ENCODE measurements around the gene SHISA2.

SHISA2 gene

DNA sequence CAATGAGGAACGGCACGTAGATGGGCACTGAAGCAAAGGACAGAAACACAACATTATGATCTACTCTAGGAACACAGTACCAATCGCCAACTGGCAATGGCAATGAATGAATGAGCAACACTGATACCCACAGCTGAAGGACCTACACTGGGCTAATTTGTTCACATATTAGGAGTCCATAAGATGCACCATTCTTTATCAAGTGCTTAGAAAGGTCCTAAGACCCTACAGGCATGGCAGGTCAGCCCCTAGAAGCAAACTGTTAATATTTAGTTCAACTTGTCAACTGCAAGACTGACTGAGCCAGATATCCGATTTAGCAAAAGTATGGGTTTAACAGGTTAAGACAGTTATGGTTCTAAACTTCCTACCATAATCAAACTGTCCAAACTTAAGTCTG is 4.8 kb downstream of the SHISA2 start:
- DNase-seq = no peak

- no peak for DNase-seq
Observed at GRCh38 chr13:26046639-26047038, 5.2 kb downstream of the SHISA2 start.

DNA sequence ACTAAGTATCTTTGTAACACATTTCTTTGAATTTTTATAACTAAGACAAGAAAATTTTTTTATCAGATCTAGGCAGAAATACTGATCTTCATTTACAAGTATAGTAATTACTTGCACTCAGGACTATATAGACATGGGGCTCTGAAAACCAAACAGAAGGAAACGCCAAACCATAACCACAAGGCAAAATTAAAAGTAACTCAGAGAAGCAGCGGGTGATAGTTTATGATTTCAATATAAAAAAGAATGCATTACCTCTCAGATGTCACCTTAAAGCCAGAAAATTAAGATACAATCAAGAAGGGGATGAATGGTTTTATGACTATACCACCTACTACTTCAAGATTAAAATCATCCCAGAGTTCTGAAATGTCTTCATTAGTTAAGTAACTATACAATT is 6.7 kb downstream of the SHISA2 start:
- DNase-seq = no peak

- DNase-seq = no peak
Observed at GRCh38 chr13:26042785-26043184, 9.0 kb downstream of the SHISA2 start.

DNA sequence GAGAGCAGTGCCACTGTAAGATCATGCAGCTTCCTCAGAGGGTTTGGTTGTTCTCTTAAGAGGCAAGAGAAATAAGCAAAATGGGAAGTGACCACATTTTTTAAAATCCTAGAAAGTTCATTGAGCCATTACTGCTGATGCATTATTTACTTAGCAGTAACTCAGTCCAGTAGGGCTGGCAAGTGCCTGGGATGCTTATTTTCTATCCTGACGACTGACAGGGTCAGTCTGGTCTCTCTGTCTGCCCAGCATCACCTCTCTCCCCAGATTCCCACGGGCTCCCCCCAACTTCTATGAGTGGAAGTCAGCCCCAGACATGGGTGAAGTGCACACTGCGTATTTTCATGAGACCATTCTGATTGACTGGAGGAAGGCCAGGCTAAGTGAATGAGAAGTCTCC is 10.4 kb downstream of the SHISA2 start:
- no peak for DNase-seq

GRCh38 chr13:26038931-26039475 is 12.8 kb downstream of the SHISA2 start:
- no peak for DNase-seq

- DNase-seq = peak; percentile 28
Observed at GRCh38 chr13:26037302-26037701, 14.5 kb downstream of the SHISA2 start.

DNA sequence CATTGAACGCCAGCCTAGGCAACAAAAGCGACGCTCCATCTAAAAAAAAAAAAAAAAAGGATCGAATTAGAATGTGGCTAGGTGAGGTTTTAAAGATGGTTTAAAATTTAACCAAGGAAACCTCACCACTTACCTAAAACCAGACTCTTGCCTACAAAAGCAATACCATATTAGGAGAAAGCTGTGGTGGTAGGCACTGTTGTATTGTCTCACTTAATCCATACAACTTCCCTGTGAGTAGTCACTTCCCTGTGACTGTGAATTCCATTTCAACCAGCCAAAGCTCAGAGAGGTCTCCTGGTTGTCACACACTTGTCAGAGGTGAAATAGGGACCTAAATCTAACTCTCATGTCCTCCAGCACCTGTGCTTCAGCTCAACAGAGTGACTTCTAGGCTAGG is 15.4 kb downstream of the SHISA2 start:
- DNase-seq = no peak

DNA sequence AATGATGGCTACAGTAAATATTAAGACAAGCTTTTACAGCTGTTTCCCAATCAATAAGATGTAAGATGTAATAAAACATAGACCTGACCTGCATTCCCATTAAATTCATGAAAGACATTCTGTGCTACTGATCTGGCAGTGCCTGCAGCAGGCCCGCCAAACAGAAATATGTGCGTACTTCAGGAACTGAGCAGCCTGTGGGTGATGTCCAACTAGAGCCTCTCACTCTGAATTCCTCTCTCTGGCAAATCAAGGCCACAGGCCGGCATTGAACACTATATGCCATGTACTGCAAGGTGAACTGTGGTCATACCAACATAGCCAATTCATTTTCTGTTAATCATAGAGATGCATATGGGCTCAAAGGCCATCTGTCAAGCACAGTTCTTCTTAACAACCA is 17.8 kb downstream of the SHISA2 start:
- no peak for DNase-seq

DNA sequence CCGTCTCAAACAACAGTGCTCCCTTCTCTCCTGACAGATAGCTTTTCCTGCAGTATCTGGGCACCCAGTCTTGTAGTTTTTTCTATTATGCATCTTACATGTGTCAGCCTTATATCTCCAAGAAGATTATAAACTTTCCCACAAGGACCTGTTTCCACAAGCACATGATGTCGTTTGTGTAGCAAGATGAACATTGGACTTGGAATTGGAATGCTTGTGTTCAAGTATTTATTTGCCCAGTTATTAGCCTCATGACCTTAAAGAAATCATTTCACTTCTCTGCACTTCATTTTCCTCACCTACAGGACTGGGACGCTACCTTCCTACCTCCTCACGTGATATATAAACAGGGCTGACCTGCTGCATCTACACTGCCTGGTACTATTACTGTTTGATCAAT is 21.5 kb downstream of the SHISA2 start:
- no peak for DNase-seq

DNA sequence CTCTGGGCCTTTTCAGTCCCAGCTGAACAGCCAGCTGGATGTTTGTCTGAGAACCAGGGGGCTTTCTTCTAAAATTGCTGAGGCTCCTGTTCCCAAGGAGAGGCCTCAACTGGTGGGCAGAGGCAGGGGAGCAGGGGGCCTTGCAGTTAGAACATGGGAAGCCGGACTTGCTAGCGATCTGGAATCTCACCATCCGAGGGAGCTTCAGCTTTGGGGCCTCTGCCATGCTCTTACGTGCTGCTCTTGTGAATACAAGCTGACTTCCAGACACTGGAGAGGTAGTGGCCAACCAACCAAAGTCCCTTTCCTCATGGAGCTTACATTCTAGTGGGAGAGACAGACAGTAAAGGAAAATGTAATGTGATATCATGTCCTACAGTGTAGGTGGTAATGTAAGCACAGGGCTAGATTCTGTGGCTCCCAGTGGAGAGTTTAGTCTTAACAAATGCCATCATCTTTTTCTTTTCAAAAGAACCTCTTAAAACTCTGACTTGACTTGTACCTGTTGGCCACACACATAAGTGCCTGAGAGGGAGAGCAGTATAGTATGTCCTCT is 22.2 kb downstream of the SHISA2 start:
- DNase-seq = no peak

- DNase-seq = no peak
Observed at GRCh38 chr13:26026211-26026610, 25.6 kb downstream of the SHISA2 start.

DNA sequence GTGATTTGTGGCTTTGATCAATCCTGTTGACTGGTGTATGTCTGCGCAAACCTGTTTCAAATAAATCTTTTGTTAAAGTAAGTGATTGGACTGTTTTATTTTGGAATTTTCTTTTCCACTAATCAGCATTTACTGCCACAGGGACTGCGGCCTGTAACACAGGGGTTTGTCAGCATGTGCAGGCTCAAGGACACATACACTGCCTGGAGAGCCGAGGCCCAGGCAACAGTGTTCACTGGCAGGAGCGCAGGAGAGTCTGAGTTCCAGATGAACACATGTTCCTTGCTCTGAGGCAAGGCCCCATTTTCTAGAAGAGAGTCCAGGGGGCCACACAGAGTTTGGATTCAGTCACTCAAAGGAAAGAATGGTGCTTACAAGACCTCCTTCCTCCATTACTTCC is 26.0 kb downstream of the SHISA2 start:
- DNase-seq = no peak

- DNase-seq = no peak
Observed at GRCh38 chr13:26025196-26025595, 26.6 kb downstream of the SHISA2 start.

- DNase-seq = no peak
Observed at GRCh38 chr13:26024558-26024957, 27.3 kb downstream of the SHISA2 start.

DNA sequence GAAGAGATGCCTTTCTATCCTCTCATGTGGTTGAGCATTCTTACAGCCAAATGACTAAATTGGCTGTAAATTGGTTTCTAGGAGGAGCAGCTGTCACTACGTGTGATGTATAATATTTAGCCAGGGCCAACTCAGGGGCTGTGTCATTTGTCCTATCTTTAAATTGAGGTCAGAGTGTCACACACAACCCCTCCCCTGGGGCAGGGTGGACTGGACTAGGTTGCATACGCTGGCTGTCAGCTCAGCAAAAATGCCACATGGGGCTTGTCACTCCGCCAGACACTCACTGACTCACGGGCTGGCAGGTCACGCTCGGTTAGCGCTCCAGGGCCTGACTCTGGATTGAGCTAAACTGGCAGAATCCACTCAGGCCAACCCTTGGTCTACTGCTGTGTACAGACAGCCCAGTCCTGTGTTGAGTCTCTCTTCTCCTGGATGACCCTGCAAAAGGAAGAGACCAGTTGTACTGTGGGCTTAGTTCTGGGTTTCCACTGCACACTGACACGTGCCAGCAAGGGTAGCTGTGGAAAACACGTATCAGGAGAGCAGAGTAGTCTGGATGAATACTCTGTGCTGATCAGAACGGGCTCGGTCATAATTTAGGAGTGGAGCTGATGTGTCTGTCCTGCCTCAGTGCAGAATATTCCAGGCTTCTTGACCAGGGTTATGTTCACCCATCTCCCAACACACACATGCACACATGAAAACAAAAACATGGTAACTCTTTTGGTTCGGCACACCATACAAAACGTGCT is 29.1 kb downstream of the SHISA2 start:
- DNase-seq = no peak

DNA sequence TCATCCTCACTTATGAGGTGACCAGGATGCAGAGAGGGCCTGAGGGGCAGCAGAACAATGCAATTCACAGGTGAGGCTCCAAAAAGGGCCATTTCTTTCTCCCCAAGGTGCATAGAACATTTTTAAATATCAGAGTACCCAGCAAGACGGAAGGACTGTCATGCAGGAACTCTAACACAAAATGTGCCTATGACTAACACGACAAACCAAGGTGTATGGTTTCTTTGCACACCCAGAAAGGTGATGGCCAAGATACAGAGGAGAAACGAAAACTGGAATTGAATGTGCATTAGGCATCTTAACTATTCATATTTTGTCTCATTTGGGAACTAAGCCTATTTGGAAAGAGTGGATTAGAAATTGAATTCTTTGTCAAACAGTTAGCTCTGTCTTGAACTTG is 29.9 kb downstream of the SHISA2 start:
- DNase-seq = no peak

GRCh38 chr13:26021516-26021915 is 30.3 kb downstream of the SHISA2 start:
- DNase-seq = no peak

GRCh38 chr13:26020891-26021290 is 30.9 kb downstream of the SHISA2 start:
- no peak for DNase-seq

GRCh38 chr13:26019881-26020870 is 31.6 kb downstream of the SHISA2 start:
- no peak for DNase-seq

GRCh38 chr13:26019251-26019650 is 32.6 kb downstream of the SHISA2 start:
- no peak for DNase-seq

DNA sequence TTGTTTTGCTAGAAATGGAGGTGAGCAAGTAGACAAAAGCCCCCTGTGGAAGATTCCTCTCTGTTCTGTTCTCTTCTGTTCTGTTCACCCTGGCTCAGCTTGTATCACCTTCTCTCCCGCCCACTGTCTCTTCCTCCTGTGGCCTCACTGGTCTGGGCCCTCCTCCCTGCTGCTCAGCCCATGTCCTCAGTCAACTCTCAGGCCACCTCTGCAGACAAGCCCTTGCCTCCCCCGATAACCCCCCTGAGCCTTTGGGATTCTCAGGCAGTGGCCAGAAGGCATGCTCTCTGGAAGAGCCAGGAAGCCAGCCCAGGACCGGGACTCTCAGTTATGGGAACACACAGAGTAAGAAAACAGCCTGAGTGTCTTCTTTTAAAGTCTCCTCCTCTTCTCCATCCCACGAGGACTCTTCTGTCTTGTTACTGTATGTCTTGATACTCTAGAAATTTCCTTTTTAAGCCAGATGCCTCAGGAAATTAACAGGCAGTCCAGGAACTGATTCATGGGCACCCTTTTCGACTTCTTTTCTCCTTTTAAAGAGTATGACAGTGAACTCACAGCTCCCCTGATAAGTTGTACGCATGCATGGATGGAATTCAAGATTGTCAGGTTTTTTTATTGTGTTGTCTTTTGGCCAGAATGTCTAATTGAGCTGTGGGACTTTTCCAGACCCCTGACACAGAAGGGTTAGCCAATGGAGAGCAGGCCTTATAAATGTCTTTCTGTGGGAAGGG is 33.7 kb downstream of the SHISA2 start:
- no peak for DNase-seq
